NCI-H526 treated with DMSO at 0.1 percent for 48 hours (cell line): ENCODE data around the gene CUL9.

Experiments used
- DNase-seq: peaks from one replicate; lab custom pipeline; 2025; lab: John Stamatoyannopoulos, UW

Gene CUL9

GRCh38 chr6:43257367-43258145 lies 75.6 kb downstream of the CUL9 start:
- DNase-seq = peak; percentile 64

DNA sequence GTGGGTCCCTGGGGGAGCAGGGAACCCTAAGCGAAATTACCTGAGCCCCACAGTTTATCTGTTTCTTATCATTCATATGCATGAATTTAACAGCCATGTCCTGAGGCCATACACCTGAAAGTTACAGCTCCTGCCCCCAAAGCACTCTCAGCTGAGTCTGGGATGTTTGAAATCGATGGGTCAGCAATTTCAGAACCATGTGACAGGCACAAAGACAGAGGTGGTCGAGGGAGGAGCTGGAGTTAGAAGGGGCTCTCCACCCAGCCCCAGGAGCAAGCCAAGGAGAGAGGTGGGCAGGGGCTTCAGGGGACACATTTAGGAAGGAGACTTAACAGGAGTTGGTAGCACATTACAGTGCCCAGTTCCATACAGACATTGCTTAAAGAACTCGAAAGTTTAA lies 76.2 kb downstream of the CUL9 start:
- DNase-seq = no peak

DNA sequence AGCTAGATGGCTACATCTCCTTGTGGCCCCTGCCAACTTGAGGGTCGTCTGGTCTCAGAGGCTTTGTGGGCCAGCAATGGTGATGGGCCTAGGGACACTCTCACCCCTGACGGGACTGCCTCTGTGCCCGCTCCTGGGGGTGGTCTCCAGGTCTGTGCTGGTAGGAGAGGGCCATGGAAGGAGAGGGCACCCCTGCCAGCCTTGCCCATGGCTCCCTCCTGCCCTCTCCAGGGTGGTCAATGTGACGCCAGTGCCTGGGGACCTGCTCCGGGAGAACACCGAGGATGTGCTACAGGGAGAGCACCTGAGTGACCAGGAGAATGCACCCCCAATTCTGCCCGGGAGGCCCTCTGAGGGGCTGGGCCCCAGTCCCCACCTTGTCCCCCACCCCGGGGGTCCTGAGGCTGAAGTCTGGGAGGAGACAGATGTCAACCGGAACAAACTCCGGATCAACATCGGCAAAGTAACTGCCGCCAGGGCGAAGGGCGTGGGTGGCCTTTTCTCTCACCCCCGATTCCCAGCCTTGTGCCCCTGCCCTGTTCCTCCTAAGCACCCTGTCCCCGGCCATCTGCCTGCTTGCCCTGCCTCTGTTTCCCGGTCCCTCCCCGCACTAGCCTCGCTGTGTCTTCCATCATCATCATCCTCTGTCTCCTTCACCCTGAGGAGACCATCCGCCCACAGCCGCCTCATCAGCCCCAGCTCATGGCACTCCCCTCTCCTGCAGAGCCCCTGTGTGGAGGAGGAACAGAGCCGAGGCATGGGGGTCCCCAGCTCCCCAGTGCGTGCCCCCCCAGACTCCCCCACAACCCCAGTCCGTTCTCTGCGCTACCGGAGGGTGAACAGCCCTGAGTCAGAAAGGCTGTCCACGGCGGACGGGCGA lies 77.1 kb downstream of the CUL9 start:
- no peak for DNase-seq

DNA sequence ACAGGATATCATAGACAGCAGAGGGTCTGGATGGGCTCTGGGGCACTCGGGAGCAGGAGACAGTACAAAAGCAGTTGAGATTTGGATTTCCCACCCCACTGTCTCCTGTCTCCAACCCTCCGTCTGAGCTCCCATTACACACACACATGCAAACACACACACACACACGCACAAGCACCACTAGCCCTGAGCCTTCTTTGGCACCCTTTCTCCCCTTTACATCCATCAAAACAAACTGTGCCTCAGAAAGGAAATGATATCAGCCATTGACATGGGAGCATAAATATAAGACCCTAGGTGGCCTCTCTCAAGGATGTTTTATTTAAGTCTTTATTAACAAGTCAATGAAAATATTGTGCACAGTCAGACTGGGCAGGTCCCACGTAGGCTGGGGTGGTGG lies 78.8 kb downstream of the CUL9 start:
- no peak for DNase-seq

DNA sequence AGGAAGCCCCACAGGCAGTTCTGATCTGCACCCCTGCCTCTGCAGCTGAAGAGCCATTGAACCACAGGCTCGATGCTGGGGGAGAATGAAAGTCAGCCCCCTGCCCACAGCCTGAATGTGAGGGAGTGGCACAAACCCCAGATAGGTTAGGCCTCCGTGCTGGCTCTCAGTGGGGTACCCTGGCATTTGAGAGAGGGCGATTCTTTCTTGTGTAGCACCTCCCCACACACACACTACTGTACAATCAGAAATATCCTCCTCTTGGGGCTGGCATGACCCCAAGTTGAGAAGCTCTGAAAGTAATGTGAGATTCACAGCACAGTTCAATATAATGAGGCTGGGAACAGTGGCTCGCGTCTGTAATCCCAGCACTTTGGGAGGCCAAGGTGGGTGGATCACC lies 79.2 kb downstream of the CUL9 start:
- no peak for DNase-seq

GRCh38 chr6:43262000-43262779 lies 80.2 kb downstream of the CUL9 start:
- no peak for DNase-seq

- DNase-seq = no peak
Measured at GRCh38 chr6:43262780-43263313, 80.9 kb downstream of the CUL9 start.

- DNase-seq = peak; percentile 27
Measured at GRCh38 chr6:43263314-43264178, 81.5 kb downstream of the CUL9 start.

DNA sequence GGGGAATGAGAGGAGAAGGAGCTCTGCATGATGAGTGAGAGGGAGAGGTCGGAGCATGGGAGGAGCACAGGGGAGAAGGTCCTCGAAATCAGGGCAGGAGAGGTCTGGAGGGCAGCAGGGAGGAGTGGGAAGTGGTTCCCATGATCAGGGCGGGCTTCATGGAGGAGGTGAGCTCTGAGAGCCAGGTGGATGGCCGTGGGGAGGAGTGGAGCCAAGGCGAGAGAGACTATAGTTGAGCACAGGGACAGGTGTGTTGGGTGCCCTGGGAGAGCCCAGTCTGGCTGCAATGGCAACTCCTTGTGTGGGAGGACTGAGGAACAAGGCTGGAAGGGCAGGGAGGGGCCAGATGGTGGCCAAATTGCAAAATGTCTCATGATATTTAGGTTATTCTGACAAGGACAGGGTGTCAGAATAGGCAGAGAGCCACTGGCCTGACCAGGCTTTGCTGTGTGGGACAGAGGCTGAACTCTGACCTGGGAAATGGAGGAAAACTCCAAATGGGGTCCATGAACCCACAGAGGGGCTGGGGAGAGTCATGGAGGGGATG lies 82.7 kb downstream of the CUL9 start:
- DNase-seq = no peak

DNA sequence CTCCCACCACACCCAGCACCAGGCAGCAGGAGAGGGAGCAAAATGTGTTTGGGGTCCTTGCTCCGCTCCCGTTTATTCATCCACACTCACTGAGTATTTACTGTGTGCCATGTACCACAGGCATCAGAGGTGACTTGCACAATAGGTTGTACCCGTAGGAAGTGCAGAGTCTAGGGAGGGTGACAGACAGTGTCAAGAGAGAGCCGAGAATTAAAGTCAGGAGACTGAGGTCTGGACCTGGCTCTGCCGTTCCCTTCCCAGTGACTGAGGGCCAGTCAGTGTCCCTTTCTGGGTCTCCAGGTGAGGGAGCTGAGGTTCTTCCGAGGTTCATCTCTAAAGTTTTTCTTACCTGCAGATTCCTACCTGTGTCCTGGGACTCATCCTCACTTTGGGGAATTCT lies 83.6 kb downstream of the CUL9 start:
- no peak for DNase-seq

DNA sequence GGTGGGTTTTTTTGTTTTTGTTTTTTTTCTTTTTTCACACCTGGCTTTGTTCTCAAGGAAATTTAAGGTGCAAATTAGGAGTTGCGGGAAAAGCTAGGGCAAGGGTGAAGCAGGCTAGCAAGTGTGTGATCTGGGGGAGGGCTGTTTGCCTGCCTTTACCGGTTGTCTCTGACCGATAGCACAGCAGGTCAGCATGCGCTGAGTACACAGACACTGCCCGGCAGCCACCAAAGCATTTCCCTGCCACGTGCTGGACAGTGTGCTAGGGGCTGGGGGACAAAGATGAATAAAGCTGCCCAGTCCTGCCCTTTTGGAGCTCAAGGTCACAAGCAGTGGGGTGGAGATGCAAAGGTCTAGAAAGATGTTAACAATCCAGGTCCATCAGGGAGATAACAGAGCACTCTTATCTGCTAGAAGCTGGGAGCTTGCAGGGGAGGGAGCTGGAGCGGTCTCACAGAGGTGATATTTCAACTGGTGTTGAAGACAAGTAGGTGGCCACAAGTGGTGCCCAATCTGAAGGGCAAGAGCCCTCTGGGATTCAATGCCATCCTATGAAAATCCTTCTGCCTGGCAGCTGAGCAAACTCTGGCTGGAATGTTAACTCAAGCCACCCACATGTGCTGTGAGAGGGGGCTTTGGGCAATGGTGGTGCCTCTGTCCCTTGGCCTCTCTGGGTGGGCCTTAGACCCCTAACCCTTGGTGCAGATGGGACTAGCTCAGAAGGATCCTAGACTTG lies 85.8 kb downstream of the CUL9 start:
- no peak for DNase-seq

DNA sequence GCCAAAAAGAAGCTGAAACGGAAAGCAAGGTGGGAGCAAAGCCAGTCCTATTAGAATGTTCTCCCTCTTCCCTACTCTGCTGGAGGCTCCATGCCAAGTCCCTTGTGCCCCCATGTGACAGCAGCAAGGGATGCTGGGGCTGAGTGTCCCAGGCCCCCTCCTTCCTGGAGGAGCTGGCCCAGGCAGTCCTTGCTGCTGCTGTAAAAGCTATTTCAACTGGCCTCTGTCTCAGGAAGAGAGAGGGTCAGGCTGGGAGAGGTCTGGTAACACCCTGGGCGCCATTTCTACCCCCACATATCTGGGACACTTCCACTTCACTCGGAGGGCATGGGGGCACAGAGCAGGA lies 86.3 kb downstream of the CUL9 start:
- no peak for DNase-seq

DNA sequence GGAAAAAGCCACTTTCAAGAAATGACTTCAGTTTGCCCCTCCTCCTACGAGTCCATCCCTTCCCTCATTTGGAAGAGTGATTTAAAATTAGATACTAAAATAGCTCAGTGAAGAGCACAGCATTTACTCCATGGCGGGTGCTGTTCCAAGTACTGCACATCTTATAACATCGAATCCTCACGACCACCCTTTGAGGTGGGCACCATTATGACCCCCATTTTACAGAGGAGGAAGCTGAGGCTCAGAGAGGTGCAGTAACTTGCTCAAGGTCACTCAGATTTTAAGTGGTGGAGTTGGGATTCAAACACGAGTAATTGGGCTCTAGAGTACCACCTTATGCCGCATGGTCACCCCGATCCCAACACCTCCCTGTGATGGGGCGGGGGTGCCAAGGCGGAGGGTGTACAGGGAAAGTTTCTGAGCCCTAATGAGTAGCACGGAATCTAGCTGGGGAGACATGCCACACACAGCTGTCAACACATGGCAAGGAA lies 86.8 kb downstream of the CUL9 start:
- DNase-seq = no peak

DNA sequence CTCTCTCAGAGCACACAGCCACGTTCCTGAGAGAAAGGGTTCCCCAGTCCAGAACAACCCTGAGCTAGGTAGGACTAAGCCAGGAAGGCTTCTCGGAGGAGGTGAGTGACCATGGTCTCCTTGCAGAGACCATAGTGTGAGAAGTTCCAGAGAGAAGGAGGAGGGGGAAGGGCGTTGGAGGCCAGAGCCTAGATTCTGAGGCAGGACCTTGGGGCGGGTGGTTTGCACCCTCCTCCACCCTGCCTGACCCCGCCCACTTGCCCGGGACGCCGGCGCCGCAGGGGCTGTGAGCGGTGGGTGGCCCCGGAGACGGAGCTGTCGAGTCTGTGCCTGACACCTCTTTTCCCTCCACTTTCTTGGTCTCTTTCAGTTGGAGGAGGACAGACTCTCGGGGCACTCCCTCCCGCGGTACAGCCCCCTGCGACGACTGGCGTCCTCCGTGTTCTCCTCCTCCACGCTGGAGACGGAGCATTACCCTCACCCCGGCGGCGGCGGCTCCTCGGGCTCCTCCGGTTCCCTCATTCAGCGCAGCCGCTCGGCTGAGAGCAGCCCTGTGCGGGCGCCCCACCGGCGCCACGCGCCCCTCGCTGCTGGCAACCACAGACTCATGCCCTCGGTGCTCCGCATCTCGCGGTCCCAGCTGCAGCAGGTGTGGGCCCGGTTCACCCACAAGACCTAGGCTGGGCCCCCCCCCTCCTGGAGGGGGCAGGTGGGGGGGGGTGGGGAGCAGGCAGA lies 87.4 kb downstream of the CUL9 start:
- no peak for DNase-seq

DNA sequence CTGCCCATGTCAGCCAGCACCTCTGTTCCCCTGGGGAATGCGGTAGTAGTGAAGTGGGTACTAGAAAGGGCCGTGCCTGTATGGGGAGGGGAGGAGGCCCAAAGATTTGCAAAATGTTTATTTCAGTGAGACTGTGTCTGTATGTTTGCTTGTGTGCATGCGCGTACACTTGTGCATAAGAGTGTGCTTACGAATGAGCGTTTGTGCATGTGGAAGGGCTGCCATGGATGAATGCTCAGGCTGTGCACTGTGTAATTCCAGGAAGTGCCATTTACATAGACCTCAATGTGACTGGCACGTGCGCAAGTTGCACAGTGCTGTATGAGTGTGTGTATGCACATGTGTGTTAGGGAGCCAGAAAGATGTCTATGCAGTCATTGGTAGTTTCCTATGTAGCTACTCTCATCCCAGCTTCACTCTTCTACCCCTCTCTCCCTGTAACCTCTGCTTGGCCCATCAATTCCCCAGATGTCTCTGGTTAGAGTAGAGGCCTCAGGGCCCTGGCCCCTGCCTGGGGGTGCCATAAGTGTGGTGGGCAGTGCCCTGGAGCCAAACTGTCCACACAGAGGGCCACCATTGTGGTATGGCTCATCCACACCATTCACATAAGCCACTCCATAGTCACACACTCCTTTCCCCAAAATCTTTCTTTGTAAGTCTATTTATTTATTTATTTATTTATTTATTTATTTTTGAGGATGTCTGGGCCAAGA lies 89.3 kb downstream of the CUL9 start:
- DNase-seq = peak; percentile 9

DNA sequence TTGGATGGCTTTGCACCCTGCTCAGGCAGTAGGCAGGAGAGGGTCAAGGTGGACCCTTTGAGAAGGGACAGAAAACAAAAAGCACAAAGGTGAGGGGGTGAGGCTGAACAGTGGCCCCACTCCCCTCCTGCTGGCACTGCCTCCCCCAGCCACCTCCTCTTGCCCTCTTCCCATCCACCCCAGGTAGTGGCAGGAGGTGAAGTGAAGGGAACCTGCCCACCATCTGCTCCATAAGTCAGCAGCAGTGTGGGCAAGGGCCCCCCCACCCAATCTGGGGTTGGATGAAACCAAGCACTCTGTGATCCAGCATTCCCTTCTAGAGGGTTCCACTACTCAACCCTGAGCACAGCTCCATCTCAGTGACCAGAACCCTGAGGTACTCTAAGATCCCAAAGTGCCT lies 89.9 kb downstream of the CUL9 start:
- no peak for DNase-seq

DNA sequence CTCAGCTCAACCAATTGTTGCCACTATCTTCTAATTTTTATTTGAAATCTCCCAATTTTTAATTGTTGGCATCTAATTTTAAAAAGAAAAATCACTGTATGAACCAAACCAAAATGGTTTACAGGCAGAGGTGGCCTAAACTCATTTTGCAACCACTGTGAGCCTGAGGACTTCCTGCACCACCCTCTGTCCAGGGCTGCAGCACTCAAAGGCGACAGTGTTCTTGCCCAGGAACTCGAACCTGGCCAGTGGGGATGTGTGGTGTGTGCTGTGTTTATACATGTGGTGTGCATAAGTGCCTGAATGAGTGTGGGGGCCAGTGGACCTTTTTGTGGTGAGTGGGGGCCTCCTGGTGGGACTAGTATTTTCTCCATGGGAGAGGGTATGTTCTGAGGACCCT lies 91.7 kb downstream of the CUL9 start:
- DNase-seq = no peak
